ENCODE measurements around the gene SLC6A3. TPM values are rescaled to one million over a fixed set of nuclear protein-coding genes. Genes with fewer than 3 reads are reported as not detected.

Gene SLC6A3
- total RNA-seq (0.15 and 0.24 TPM in 2 replicates), polyA plus RNA-seq (0.01 and 0.19 TPM in 2 replicates), polyA minus RNA-seq (0.14 TPM in 1 of 2 replicates, not detected in the other)
- 0.02 TPM for total RNA-seq (2013)

DNA sequence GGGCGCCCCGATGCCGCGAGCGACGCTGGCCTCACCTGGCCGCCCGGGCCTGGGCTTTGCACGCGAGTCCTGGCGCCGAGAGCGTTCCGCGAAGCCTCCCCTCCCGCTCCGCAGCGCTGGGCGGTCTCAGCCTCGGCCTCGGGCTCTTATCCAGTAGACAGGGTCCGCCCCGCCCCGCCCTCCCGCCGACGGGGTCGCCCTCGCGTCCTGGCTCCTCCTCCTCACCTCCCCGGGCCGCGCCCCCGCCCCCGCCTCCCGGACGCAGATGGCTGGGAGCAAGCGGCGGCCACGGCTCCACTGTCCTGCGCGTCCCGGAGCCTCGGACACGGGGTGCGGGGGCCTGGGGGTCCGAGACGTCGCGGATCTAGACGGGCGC, at the start of gene SLC6A3:
SLC6A3 (minus strand) TSS at position 128 of the 376 bp plus-strand sequence. CDS start 2,243 bp downstream, outside the sequence.
- ATAC-seq (ENCODE audit: low read depth) (peak; percentile 76), DNase-seq (peak; percentile 52)
- H3K27me3 ChIP-seq (replicated peaks in 1 of 4; ENCODE audit: control extremely low read depth in 1 of 4, control insufficient read depth in 3 of 4, insufficient read depth in 4 of 4, low read length in 3 of 4) = peaks cover 0 to 58% (median 24%) of the 10 kb centered on the region in 4 experiments
- no peaks in the 10 kb centered on the region for H3K79me2 ChIP-seq (ENCODE audit: control insufficient read depth, insufficient read depth, low read length)
- Mint-ChIP-seq H3K9me3 (ENCODE audit: insufficient read depth) (peaks cover under 1% of the 10 kb centered on the region), H3K27ac (no peak within 1 kb of the TSS), H3K4me3 (peak within 1 kb of the TSS; percentile 77), H3K4me1 (peaks cover 20% of the 10 kb centered on the region), H3K27me3 (peaks cover 54% of the 10 kb centered on the region)
- H3K4me1 ChIP-seq (ENCODE audit: control insufficient read depth in 2 of 2, insufficient read depth in 2 of 2, low read length in 2 of 2) = peaks cover 19 to 32% of the 10 kb centered on the region in 2 donors
- H3K4me2 ChIP-seq (replicated peaks; ENCODE audit: low read depth, low read length, poor library complexity, severe bottlenecking) = peak within 1 kb of the TSS; percentile 79
- intact Hi-C loops (cut with micrococcal nuclease) = no loop called here
- H3K4me3 ChIP-seq (ENCODE audit: control extremely low read depth in 1 of 5, extremely low read depth in 1 of 5, insufficient read depth in 1 of 5, low read depth in 2 of 5, low read length in 4 of 5) = peak within 1 kb of the TSS in 3 of 5 experiments; percentile 6 to 44 (median 37)
- H3K27ac ChIP-seq (ENCODE audit: low read length in 2 of 2) = no peak within 1 kb of the TSS
- ChIA-PET CTCF (no interaction called here), POLR2A (no interaction called here)
- TF ChIP-seq EZH2 (IDR thresholded peaks at IDR 0.05; ENCODE audit: borderline replicate concordance, insufficient read depth, low read depth, low read length, poor library complexity, severe bottlenecking) = no peak
- no peak for TF ChIP-seq CTCF (IDR thresholded peaks at IDR 0.05)
- no peaks in the 10 kb centered on the region for H4K20me1 ChIP-seq (ENCODE audit: control insufficient read depth, insufficient read depth, low read length, poor library complexity, severe bottlenecking)
- H2AFZ ChIP-seq (ENCODE audit: insufficient read depth, low read depth, low read length, poor library complexity, severe bottlenecking) = peak within 1 kb of the TSS; percentile 51
- WGBS (ENCODE audit: insufficient coverage) = 3% methylated on average over 44 of the region's 52 CpGs
- H3K36me3 ChIP-seq (replicated peaks in 1 of 2; ENCODE audit: control extremely low read depth in 1 of 2, control insufficient read depth in 1 of 2, extremely low read depth in 1 of 2, insufficient read depth in 2 of 2, low read length in 1 of 2) = no peaks in the 10 kb centered on the region
- peak within 1 kb of the TSS; percentile 13 for H3K9ac ChIP-seq (ENCODE audit: low read length)
- H3K9me3 ChIP-seq (ENCODE audit: control extremely low read depth in 1 of 3, control insufficient read depth in 2 of 3, insufficient read depth in 1 of 3, low read length in 2 of 3) = peaks cover 0 to 26% (median 3%) of the 10 kb centered on the region in 3 donors

- peaks cover 0 to 37% of the 10 kb centered on the region in 2 experiments for H3K36me3 ChIP-seq (replicated peaks in 1 of 2; ENCODE audit: control extremely low read depth in 1 of 2, control insufficient read depth in 1 of 2, extremely low read depth in 1 of 2, insufficient read depth in 2 of 2, low read length in 1 of 2)
- ATAC-seq (ENCODE audit: low read depth) (no peak), DNase-seq (no peak)
- Mint-ChIP-seq H3K4me1 (peaks cover 99% of the 10 kb centered on the region), H3K27ac (peak overlapping the region; percentile 98), H3K4me3 (peak overlapping the region; percentile 87), H3K9me3 (ENCODE audit: insufficient read depth) (no peaks in the 10 kb centered on the region), H3K27me3 (no peaks in the 10 kb centered on the region)
- peak overlapping the region in 4 of 5 experiments; percentile 41 to 60 (median 55) for H3K4me3 ChIP-seq (ENCODE audit: control extremely low read depth in 1 of 5, extremely low read depth in 1 of 5, insufficient read depth in 1 of 5, low read depth in 2 of 5, low read length in 4 of 5)
- peak overlapping the region; percentile 69 for H3K4me2 ChIP-seq (replicated peaks; ENCODE audit: low read depth, low read length, poor library complexity, severe bottlenecking)
- intact Hi-C loops (cut with micrococcal nuclease) = loop anchor here (1.0 kb wide), 1 partner anchor 9 kb away; no protein-coding TSS in a partner anchor
- H3K27ac ChIP-seq (ENCODE audit: low read length in 2 of 2) = peak overlapping the region; percentile 95 to 96
- peaks cover 89% of the 10 kb centered on the region for H3K79me2 ChIP-seq (ENCODE audit: control insufficient read depth, insufficient read depth, low read length)
- H3K27me3 ChIP-seq (replicated peaks in 1 of 4; ENCODE audit: control extremely low read depth in 1 of 4, control insufficient read depth in 3 of 4, insufficient read depth in 4 of 4, low read length in 3 of 4) = no peaks in the 10 kb centered on the region
- 80% methylated on average over 11 of the region's 12 CpGs for WGBS (ENCODE audit: insufficient coverage)
- H4K20me1 ChIP-seq (ENCODE audit: control insufficient read depth, insufficient read depth, low read length, poor library complexity, severe bottlenecking) = no peaks in the 10 kb centered on the region
- peak overlapping the region; percentile 63 for H3K9ac ChIP-seq (ENCODE audit: low read length)
- no peak overlapping the region for H2AFZ ChIP-seq (ENCODE audit: insufficient read depth, low read depth, low read length, poor library complexity, severe bottlenecking)
- peaks cover 90 to 99% of the 10 kb centered on the region in 2 donors for H3K4me1 ChIP-seq (ENCODE audit: control insufficient read depth in 2 of 2, insufficient read depth in 2 of 2, low read length in 2 of 2)
- TF ChIP-seq EZH2 (IDR thresholded peaks at IDR 0.05; ENCODE audit: borderline replicate concordance, insufficient read depth, low read depth, low read length, poor library complexity, severe bottlenecking) = no peak
- no peak for TF ChIP-seq CTCF (IDR thresholded peaks at IDR 0.05)
- CTCF ChIA-PET = no interaction called here
- POLR2A ChIA-PET = no interaction called here
- H3K9me3 ChIP-seq (ENCODE audit: control extremely low read depth in 1 of 3, control insufficient read depth in 2 of 3, insufficient read depth in 1 of 3, low read length in 2 of 3) = peaks cover 0 to 2% (median 0%) of the 10 kb centered on the region in 3 donors
Observed at GRCh38 chr5:1493941-1494340, 48.7 kb upstream of the SLC6A3 start.

All from B cell (primary cell).